Subcutaneous adipose tissue (tissue), 4 donors: Measurements from ENCODE around the gene PDE2A. TPM values are rescaled to one million over a fixed set of nuclear protein-coding genes. Genes with fewer than 3 reads are reported as not detected.

Experiments used
- CTCF ChIP-seq: fragments of 450-650 bp; IDR thresholded peaks from one replicate; pipeline ENCODE4 v1.5.1; 2016; ENCODE audit warnings: low read depth, mild to moderate bottlenecking, control low read depth, antibody characterized with exemption, moderate library complexity
- total RNA-seq, 4 donors: library from RNA; depleted of rRNA; stranded (reverse); fragments of >200 nt; gene quantifications; one replicate each; pipeline ENCODE4 v1.1.0, GENCODE V29; 2016

The PDE2A gene
- total RNA-seq, 4 donors from 2014 or later, result 51.2 to 325 (median 74.5) TPM

GRCh38 chr11:72615329-72615728 lies 58.9 kb downstream of the PDE2A start:
- no peak for TF ChIP-seq CTCF

- no peak for TF ChIP-seq CTCF
Observed at GRCh38 chr11:72614381-72614780, 59.8 kb downstream of the PDE2A start.

GRCh38 chr11:72613977-72614376 lies 60.2 kb downstream of the PDE2A start:
- no peak for TF ChIP-seq CTCF

- no peak for TF ChIP-seq CTCF
Observed at GRCh38 chr11:72613450-72613849, 60.8 kb downstream of the PDE2A start.

GRCh38 chr11:72609476-72609875 lies 64.7 kb downstream of the PDE2A start:
- no peak for TF ChIP-seq CTCF

- TF ChIP-seq CTCF, result no peak
Observed at GRCh38 chr11:72609045-72609444, 65.2 kb downstream of the PDE2A start.

- no peak for TF ChIP-seq CTCF
Observed at GRCh38 chr11:72607496-72607895, 66.7 kb downstream of the PDE2A start.
